Measurements from ENCODE around the gene ITIH4.
A peak's percentile ranks its signal among the peaks of the same experiment; 100 is the strongest.

ITIH4 gene

GRCh38 chr3:52795298-52795900 lies 35.1 kb downstream of the ITIH4 start:
- no peak for DNase-seq

- no peak for DNase-seq
Observed at GRCh38 chr3:52794612-52795099, 35.8 kb downstream of the ITIH4 start, which contains the start of gene ITIH3. Gene ITIH3, plus strand, starts transcription at chr3:52794796. Its CDS starts 8 bp downstream, at chr3:52794804.

- no peak for DNase-seq
Observed at GRCh38 chr3:52793702-52794611, 36.5 kb downstream of the ITIH4 start.

- DNase-seq, result peak; percentile 2
Observed at GRCh38 chr3:52792961-52793695, 37.3 kb downstream of the ITIH4 start.

GRCh38 chr3:52792413-52792812 lies 38.1 kb downstream of the ITIH4 start:
- no peak for DNase-seq

GRCh38 chr3:52791928-52792327 lies 38.5 kb downstream of the ITIH4 start:
- DNase-seq, result no peak

GRCh38 chr3:52791366-52791765 lies 39.1 kb downstream of the ITIH4 start:
- no peak for DNase-seq

GRCh38 chr3:52790741-52791140 lies 39.7 kb downstream of the ITIH4 start:
- DNase-seq, result no peak

GRCh38 chr3:52790337-52790736 lies 40.1 kb downstream of the ITIH4 start:
- DNase-seq, result no peak

GRCh38 chr3:52789746-52790040 lies 40.8 kb downstream of the ITIH4 start:
- DNase-seq, result no peak

GRCh38 chr3:52788890-52789745 lies 41.4 kb downstream of the ITIH4 start:
- DNase-seq, result no peak

- DNase-seq, result no peak
Observed at GRCh38 chr3:52787672-52788625, 42.5 kb downstream of the ITIH4 start.

- DNase-seq, result no peak
Observed at GRCh38 chr3:52787246-52787645, 43.2 kb downstream of the ITIH4 start.

- DNase-seq, result no peak
Observed at GRCh38 chr3:52786330-52787215, 43.9 kb downstream of the ITIH4 start.

GRCh38 chr3:52784931-52785590 lies 45.4 kb downstream of the ITIH4 start:
- DNase-seq, result no peak

- DNase-seq, result no peak
Observed at GRCh38 chr3:52784021-52784621, 46.4 kb downstream of the ITIH4 start.

GRCh38 chr3:52783211-52783555 lies 47.3 kb downstream of the ITIH4 start:
- no peak for DNase-seq

- no peak for DNase-seq
Observed at GRCh38 chr3:52782412-52783210, 47.9 kb downstream of the ITIH4 start.

- no peak for DNase-seq
Observed at GRCh38 chr3:52781741-52782140, 48.7 kb downstream of the ITIH4 start.
